Cerebellar nuclear complex (tissue), 1 donor: ENCODE measurements around the gene PFKFB3.
"Not testable (repeated sequence)": the region's sequence is repeated elsewhere in the genome, so short reads cannot be mapped to it uniquely, and the experiment has no call there.

ENCODE experiments used
- DNase-seq, 2 experiments: peaks; one replicate each; lab custom pipeline; 2025; lab: John Stamatoyannopoulos, UW

PFKFB3 gene

GRCh38 chr10:6202098-6202683, 541 bp upstream of the PFKFB3 start:
- DNase-seq = no peak

GRCh38 chr10:6203331-6204062, 765 bp downstream of the PFKFB3 start:
- no peak for DNase-seq

- no peak for DNase-seq
Observed at GRCh38 chr10:6204063-6204340, 1.3 kb downstream of the PFKFB3 start.

GRCh38 chr10:6204341-6205191, 1.8 kb downstream of the PFKFB3 start:
- DNase-seq = no peak

- DNase-seq = not testable (repeated sequence)
Observed at GRCh38 chr10:6206486-6206885, 3.8 kb downstream of the PFKFB3 start.

GRCh38 chr10:6207658-6208057, 4.9 kb downstream of the PFKFB3 start:
- no peak for DNase-seq

- no peak for DNase-seq
Observed at GRCh38 chr10:6208799-6209235, 6.1 kb downstream of the PFKFB3 start.

GRCh38 chr10:6211341-6211670, 8.6 kb downstream of the PFKFB3 start:
- DNase-seq = no peak

GRCh38 chr10:6211671-6212635, 9.2 kb downstream of the PFKFB3 start:
- no peak for DNase-seq

GRCh38 chr10:6212806-6213205, 10.1 kb downstream of the PFKFB3 start:
- no peak for DNase-seq

- DNase-seq = no peak
Observed at GRCh38 chr10:6213257-6213905, 10.6 kb downstream of the PFKFB3 start.

- DNase-seq = no peak
Observed at GRCh38 chr10:6213908-6214307, 11.2 kb downstream of the PFKFB3 start.

- no peak for DNase-seq
Observed at GRCh38 chr10:6214612-6215011, 11.9 kb downstream of the PFKFB3 start.

GRCh38 chr10:6215241-6215640, 12.5 kb downstream of the PFKFB3 start:
- DNase-seq = no peak

GRCh38 chr10:6215683-6216484, 13.2 kb downstream of the PFKFB3 start:
- DNase-seq = no peak

GRCh38 chr10:6216916-6217315, 14.2 kb downstream of the PFKFB3 start:
- DNase-seq = no peak

GRCh38 chr10:6217611-6218010, 14.9 kb downstream of the PFKFB3 start:
- DNase-seq = no peak

- no peak for DNase-seq
Observed at GRCh38 chr10:6218692-6219493, 16.2 kb downstream of the PFKFB3 start.

GRCh38 chr10:6219494-6219836, 16.7 kb downstream of the PFKFB3 start:
- no peak for DNase-seq
